GM23338 (cell line): Measurements from ENCODE around the gene CASK.
"Not testable (repeated sequence)": the region's sequence is repeated elsewhere in the genome, so short reads cannot be mapped to it uniquely, and the experiment has no call there.

Experiments
- CREB1 ChIP-seq: fragments of 250-450 bp; sonication (Bioruptor Pico); IDR thresholded peaks from 2 replicates; pipeline ENCODE4 v1.5.0; 2020; ENCODE audit warnings: low read depth, mild to moderate bottlenecking, moderate library complexity
- EZH2 ChIP-seq: fragments of 200-600 bp; sonication (generic); IDR thresholded peaks from one replicate; pipeline ENCODE4 v1.8.0; 2017; ENCODE audit warnings: antibody characterized with exemption, mild to moderate bottlenecking, low read depth; ENCODE audit not compliant: unreplicated experiment
- EZH2phosphoT487 ChIP-seq: fragments of 200-600 bp; sonication (generic); IDR thresholded peaks from one replicate; pipeline ENCODE4 v1.8.1; 2018; ENCODE audit warnings: antibody characterized with exemption; ENCODE audit not compliant: unreplicated experiment
- JUNB ChIP-seq: IDR thresholded peaks from one replicate; pipeline ENCODE4 v1.6.1; 2016; ENCODE audit warnings: antibody characterized with exemption; ENCODE audit not compliant: unreplicated experiment
- NANOG ChIP-seq: IDR thresholded peaks from 2 replicates; pipeline ENCODE4 v1.6.1; 2016; ENCODE audit warnings: antibody characterized with exemption, borderline replicate concordance
- POLR2AphosphoS5 ChIP-seq: IDR thresholded peaks from 2 replicates; pipeline ENCODE4 v1.6.1; 2016; ENCODE audit warnings: antibody characterized with exemption, low read depth
- REST ChIP-seq: IDR thresholded peaks from one replicate; pipeline ENCODE4 v1.6.1; 2018; ENCODE audit warnings: antibody characterized with exemption; ENCODE audit not compliant: unreplicated experiment
- STAT1 ChIP-seq: IDR thresholded peaks from one replicate; pipeline ENCODE4 v1.6.1; 2016; ENCODE audit warnings: antibody characterized with exemption; ENCODE audit not compliant: unreplicated experiment
- ZNF114 ChIP-seq: fragments of 250-450 bp; sonication (Bioruptor Pico); IDR thresholded peaks from 2 replicates; pipeline ENCODE4 v1.5.0; 2020; ENCODE audit warnings: mild to moderate bottlenecking, moderate library complexity
- ZNF331 ChIP-seq: fragments of 250-450 bp; sonication (Bioruptor Pico); IDR thresholded peaks from 2 replicates; pipeline ENCODE4 v1.5.0; 2020; ENCODE audit warnings: low read depth, mild to moderate bottlenecking, moderate library complexity
- TF ChIP-seq, protein P1 (sequence below), 2 experiments: fragments of 200-600 bp in 1 of 2; sonication (generic) in 1 of 2; conservative IDR thresholded peaks; 2 replicates each; pipeline versions ENCODE4 v1.5.1 to v1.6.1; 2016 to 2017; ENCODE audit warnings: antibody characterized with exemption in 2 of 2, low read depth in 2 of 2, mild to moderate bottlenecking in 2 of 2, moderate library complexity in 1 of 2

DNA sequence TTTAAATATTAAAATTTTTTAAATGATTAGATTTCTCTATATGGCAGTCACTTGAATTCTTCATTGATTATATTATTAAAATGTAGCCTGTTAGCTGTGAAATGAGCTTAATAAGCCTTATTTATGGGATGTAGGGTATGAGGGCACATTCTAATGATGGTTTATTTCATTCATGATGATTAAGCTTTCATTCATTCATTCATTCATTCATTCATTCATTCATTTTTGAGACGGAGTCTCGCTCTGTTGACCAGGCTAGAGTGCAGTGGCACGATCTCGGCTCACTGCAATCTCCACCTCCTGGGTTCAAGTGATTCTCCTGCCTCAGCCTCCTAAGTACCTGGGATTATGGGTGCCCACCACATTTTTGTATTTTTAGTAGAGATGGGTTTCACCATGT lies 317.3 kb downstream of the CASK start:
- not testable (repeated sequence) for TF ChIP-seq CREB1 (CRISPR knock-in tag); POLR2AphosphoS5; REST; EZH2; STAT1; EZH2phosphoT487; NANOG; ZNF331 (CRISPR knock-in tag); JUNB; ZNF114
- TF ChIP-seq, protein P1, sequence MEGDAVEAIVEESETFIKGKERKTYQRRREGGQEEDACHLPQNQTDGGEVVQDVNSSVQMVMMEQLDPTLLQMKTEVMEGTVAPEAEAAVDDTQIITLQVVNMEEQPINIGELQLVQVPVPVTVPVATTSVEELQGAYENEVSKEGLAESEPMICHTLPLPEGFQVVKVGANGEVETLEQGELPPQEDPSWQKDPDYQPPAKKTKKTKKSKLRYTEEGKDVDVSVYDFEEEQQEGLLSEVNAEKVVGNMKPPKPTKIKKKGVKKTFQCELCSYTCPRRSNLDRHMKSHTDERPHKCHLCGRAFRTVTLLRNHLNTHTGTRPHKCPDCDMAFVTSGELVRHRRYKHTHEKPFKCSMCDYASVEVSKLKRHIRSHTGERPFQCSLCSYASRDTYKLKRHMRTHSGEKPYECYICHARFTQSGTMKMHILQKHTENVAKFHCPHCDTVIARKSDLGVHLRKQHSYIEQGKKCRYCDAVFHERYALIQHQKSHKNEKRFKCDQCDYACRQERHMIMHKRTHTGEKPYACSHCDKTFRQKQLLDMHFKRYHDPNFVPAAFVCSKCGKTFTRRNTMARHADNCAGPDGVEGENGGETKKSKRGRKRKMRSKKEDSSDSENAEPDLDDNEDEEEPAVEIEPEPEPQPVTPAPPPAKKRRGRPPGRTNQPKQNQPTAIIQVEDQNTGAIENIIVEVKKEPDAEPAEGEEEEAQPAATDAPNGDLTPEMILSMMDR (conservative IDR thresholded peaks at IDR 0.05; ENCODE audit: low read depth in 2 of 2), result not testable (repeated sequence)
